SK-N-SH treated with all-trans-retinoic acid at 6 μM for 48 hours (cell line): ENCODE measurements around the gene FREY1.

Source experiments
- ATAC-seq: fragments of 200-7000 bp; cut with Tn5 transposase; 3 replicates; pipeline ENCODE4 v1.9.1; 2020; ENCODE audit warnings: mild to moderate bottlenecking, moderate library complexity
- ARNTL ChIP-seq: fragments of 450-650 bp; formaldehyde crosslinking; IDR thresholded peaks from 2 replicates; pipeline ENCODE4 v1.5.0; 2020; ENCODE audit warnings: low read depth, mild to moderate bottlenecking, moderate library complexity, borderline replicate concordance
- BACH2 ChIP-seq: fragments of 250-450 bp; sonication (Bioruptor Pico); IDR thresholded peaks from 2 replicates; pipeline ENCODE4 v1.9.0; 2021; ENCODE audit warnings: mild to moderate bottlenecking, borderline replicate concordance
- CREB5 ChIP-seq: fragments of 250-450 bp; sonication (Bioruptor Pico); IDR thresholded peaks from 2 replicates; pipeline ENCODE4 v1.5.1; 2020; ENCODE audit warnings: low read depth, mild to moderate bottlenecking, moderate library complexity
- CSDC2 ChIP-seq: fragments of 250-450 bp; sonication (Bioruptor Pico); IDR thresholded peaks from 2 replicates; pipeline ENCODE4 v1.5.0; 2020; ENCODE audit warnings: mild to moderate bottlenecking, moderate library complexity
- CSRNP3 ChIP-seq: fragments of 250-450 bp; sonication (Bioruptor Pico); IDR thresholded peaks from 2 replicates; pipeline ENCODE4 v1.5.1; 2021; ENCODE audit warnings: mild to moderate bottlenecking, moderate library complexity
- ESRRG ChIP-seq: fragments of 250-450 bp; sonication (Bioruptor Pico); IDR thresholded peaks from 2 replicates; pipeline ENCODE4 v1.6.1; 2021; ENCODE audit warnings: mild to moderate bottlenecking
- GLIS3 ChIP-seq: fragments of 250-450 bp; sonication (Bioruptor Pico); IDR thresholded peaks from 2 replicates; pipeline ENCODE4 v1.5.0; 2020; ENCODE audit warnings: mild to moderate bottlenecking, moderate library complexity
- ISL1 ChIP-seq: fragments of 250-450 bp; sonication (Bioruptor Pico); IDR thresholded peaks from 2 replicates; pipeline ENCODE4 v2.1.2; 2022; ENCODE audit warnings: mild to moderate bottlenecking, moderate library complexity
- OSR1 ChIP-seq: fragments of 250-450 bp; sonication (Bioruptor Pico); IDR thresholded peaks from 2 replicates; pipeline ENCODE4 v1.8.0; 2022; ENCODE audit warnings: moderate library complexity, mild to moderate bottlenecking, inconsistent platforms
- PPARA ChIP-seq: fragments of 250-450 bp; sonication (Bioruptor Pico); IDR thresholded peaks from 2 replicates; pipeline ENCODE4 v1.5.0; 2020; ENCODE audit warnings: mild to moderate bottlenecking, borderline replicate concordance
- RARB ChIP-seq: fragments of 250-450 bp; sonication (Bioruptor Pico); IDR thresholded peaks from 2 replicates; pipeline ENCODE4 v1.8.0; 2021; ENCODE audit warnings: mild to moderate bottlenecking, moderate library complexity
- SNAI2 ChIP-seq: fragments of 250-450 bp; sonication (Bioruptor Pico); IDR thresholded peaks from 2 replicates; pipeline ENCODE4 v1.5.0; 2020; ENCODE audit warnings: mild to moderate bottlenecking, moderate library complexity
- TCF4 ChIP-seq: fragments of 250-450 bp; sonication (Bioruptor Pico); IDR thresholded peaks from 2 replicates; pipeline ENCODE4 v1.8.0; 2021; ENCODE audit warnings: mild to moderate bottlenecking, moderate library complexity, borderline replicate concordance
- TOX ChIP-seq: fragments of 250-450 bp; sonication (Bioruptor Pico); IDR thresholded peaks from 2 replicates; pipeline ENCODE4 v1.8.0; 2021; ENCODE audit warnings: mild to moderate bottlenecking, moderate library complexity, borderline replicate concordance
- TSHZ2 ChIP-seq: fragments of 250-450 bp; sonication (Bioruptor Pico); IDR thresholded peaks from 2 replicates; pipeline ENCODE4 v1.5.0; 2020; ENCODE audit warnings: mild to moderate bottlenecking, moderate library complexity
- ZC3H10 ChIP-seq: fragments of 250-450 bp; sonication (Bioruptor Pico); IDR thresholded peaks from 2 replicates; pipeline ENCODE4 v1.5.1; 2021; ENCODE audit warnings: mild to moderate bottlenecking, moderate library complexity
- ZFP30 ChIP-seq: fragments of 450-650 bp; formaldehyde crosslinking; IDR thresholded peaks from 2 replicates; pipeline ENCODE4 v1.5.0; 2022; ENCODE audit warnings: mild to moderate bottlenecking, moderate library complexity
- ZNF565 ChIP-seq: fragments of 450-650 bp; formaldehyde crosslinking; conservative IDR thresholded peaks from 2 replicates; pipeline ENCODE4 v1.5.0; 2020; ENCODE audit warnings: low read depth, mild to moderate bottlenecking, moderate library complexity
- ZNF70 ChIP-seq: fragments of 450-650 bp; formaldehyde crosslinking; IDR thresholded peaks from 2 replicates; pipeline ENCODE4 v1.5.0; 2020; ENCODE audit warnings: mild to moderate bottlenecking, moderate library complexity
- ZNF8 ChIP-seq: fragments of 450-650 bp; formaldehyde crosslinking; IDR thresholded peaks from 2 replicates; pipeline ENCODE4 v1.5.0; 2020; ENCODE audit warnings: mild to moderate bottlenecking, moderate library complexity
- TF ChIP-seq, protein P1 (sequence below): fragments of 250-450 bp; sonication (Bioruptor Pico); IDR thresholded peaks from 2 replicates; pipeline ENCODE4 v1.8.0; 2020; ENCODE audit warnings: mild to moderate bottlenecking, moderate library complexity, borderline replicate concordance
- TF ChIP-seq, protein P2 (sequence below): fragments of 250-450 bp; sonication (Bioruptor Pico); IDR thresholded peaks from 2 replicates; pipeline ENCODE4 v1.8.0; 2021; ENCODE audit warnings: low read depth, mild to moderate bottlenecking, moderate library complexity, borderline replicate concordance

The FREY1 gene

GRCh38 chr11:45932217-45932616 lies 25.1 kb upstream of the FREY1 start:
- TF ChIP-seq SNAI2 = no peak
- no peak for TF ChIP-seq ESRRG (CRISPR knock-in tag)
- TF ChIP-seq BACH2 = no peak
- no peak for TF ChIP-seq PPARA (CRISPR knock-in tag)
- no peak for TF ChIP-seq ISL1 (CRISPR knock-in tag)
- TF ChIP-seq ZC3H10 (CRISPR knock-in tag) = no peak
- TF ChIP-seq, protein P1, sequence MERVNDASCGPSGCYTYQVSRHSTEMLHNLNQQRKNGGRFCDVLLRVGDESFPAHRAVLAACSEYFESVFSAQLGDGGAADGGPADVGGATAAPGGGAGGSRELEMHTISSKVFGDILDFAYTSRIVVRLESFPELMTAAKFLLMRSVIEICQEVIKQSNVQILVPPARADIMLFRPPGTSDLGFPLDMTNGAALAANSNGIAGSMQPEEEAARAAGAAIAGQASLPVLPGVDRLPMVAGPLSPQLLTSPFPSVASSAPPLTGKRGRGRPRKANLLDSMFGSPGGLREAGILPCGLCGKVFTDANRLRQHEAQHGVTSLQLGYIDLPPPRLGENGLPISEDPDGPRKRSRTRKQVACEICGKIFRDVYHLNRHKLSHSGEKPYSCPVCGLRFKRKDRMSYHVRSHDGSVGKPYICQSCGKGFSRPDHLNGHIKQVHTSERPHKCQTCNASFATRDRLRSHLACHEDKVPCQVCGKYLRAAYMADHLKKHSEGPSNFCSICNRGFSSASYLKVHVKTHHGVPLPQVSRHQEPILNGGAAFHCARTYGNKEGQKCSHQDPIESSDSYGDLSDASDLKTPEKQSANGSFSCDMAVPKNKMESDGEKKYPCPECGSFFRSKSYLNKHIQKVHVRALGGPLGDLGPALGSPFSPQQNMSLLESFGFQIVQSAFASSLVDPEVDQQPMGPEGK = no peak
- no peak for TF ChIP-seq ZNF70 (CRISPR knock-in tag)
- TF ChIP-seq, protein P2, sequence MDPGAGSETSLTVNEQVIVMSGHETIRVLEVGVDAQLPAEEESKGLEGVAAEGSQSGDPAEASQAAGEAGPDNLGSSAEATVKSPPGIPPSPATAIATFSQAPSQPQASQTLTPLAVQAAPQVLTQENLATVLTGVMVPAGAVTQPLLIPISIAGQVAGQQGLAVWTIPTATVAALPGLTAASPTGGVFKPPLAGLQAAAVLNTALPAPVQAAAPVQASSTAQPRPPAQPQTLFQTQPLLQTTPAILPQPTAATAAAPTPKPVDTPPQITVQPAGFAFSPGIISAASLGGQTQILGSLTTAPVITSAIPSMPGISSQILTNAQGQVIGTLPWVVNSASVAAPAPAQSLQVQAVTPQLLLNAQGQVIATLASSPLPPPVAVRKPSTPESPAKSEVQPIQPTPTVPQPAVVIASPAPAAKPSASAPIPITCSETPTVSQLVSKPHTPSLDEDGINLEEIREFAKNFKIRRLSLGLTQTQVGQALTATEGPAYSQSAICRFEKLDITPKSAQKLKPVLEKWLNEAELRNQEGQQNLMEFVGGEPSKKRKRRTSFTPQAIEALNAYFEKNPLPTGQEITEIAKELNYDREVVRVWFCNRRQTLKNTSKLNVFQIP (CRISPR knock-in tag) = no peak
- no peak for TF ChIP-seq OSR1 (CRISPR knock-in tag)
- no peak for TF ChIP-seq TCF4 (CRISPR knock-in tag)
- TF ChIP-seq ZFP30 (CRISPR knock-in tag) = no peak
- no peak for TF ChIP-seq TOX (CRISPR knock-in tag)
- ATAC-seq = no peak

GRCh38 chr11:45931739-45932138 lies 24.7 kb upstream of the FREY1 start:
- ATAC-seq = no peak
- TF ChIP-seq CSRNP3 (CRISPR knock-in tag) (no peak), TSHZ2 (no peak), SNAI2 (no peak), CSDC2 (CRISPR knock-in tag) (no peak), RARB (CRISPR knock-in tag) (no peak), ZNF70 (CRISPR knock-in tag) (no peak), GLIS3 (CRISPR knock-in tag) (no peak), ZNF8 (CRISPR knock-in tag) (no peak), ZNF565 (CRISPR knock-in tag) (no peak), ARNTL (CRISPR knock-in tag) (no peak), ESRRG (CRISPR knock-in tag) (no peak), PPARA (CRISPR knock-in tag) (no peak), CREB5 (no peak), ISL1 (CRISPR knock-in tag) (no peak), TCF4 (CRISPR knock-in tag) (no peak)
- TF ChIP-seq, protein P2 (CRISPR knock-in tag) = no peak
